K562 (cell line): ENCODE measurements around the gene PSD4. TPM values are rescaled to one million over a fixed set of nuclear protein-coding genes. Genes with fewer than 3 reads are reported as not detected.

ENCODE experiments used
- ATAC-seq: fragments of 200-7000 bp; cut with Tn5 transposase; 3 replicates; pipeline ENCODE4 v1.9.1; 2020; ENCODE audit warnings: moderate library complexity
- BruUV-seq: library from RNA; stranded (reverse); fragments of 400-500 nt; replicated peaks from 2 replicates; lab custom pipeline; 2021; lab: Mats Ljungman, UMichigan
- CTCF ChIA-PET: fragments of 300-600 bp; formaldehyde crosslinking; extraction: SDS; loops from one replicate; lab custom pipeline; 2021; ENCODE audit warnings: low intra/inter-chr PET ratio; lab: Yijun Ruan, JAX
- POLR2A ChIA-PET: fragments of 300-600, 350-650 bp; sonication (Branson Sonifier 250); formaldehyde crosslinking; extraction: SDS; loops from one replicate; lab custom pipeline; 2021; ENCODE audit warnings: antibody characterized with exemption, inconsistent platforms; lab: Yijun Ruan, JAX
- DNase-seq, 4 experiments: peaks; one replicate each; pipeline versions ENCODE4 v3.0.0 to v3.0.0-alpha.2; 2011 to 2018; ENCODE audit warnings: low spot score in 3 of 4, mixed read lengths in 3 of 4; ENCODE audit errors: extremely low read depth in 1 of 4
- FAIRE-seq: peaks from 2 replicates; lab custom pipeline; 2011; peaks lifted over from hg19 to GRCh38; lab: Jason Lieb, UNC
- H2AFZ ChIP-seq: 2 replicates; pipeline ENCODE4 v1.6.0; 2011; ENCODE audit warnings: low read depth, low read length, control low read depth, inconsistent platforms
- H3K27ac ChIP-seq: fragments of 200-600 bp; 3 replicates; pipeline ENCODE4 v1.8.0; 2011; ENCODE audit warnings: low read depth, mild to moderate bottlenecking, control low read depth, inconsistent platforms, low read length, moderate library complexity, mixed read lengths; ENCODE audit errors: extremely low read depth
- H3K27me3 ChIP-seq, 2 experiments: fragments of 300-600 bp in 1 of 2; 2 replicates in 1 of 2; 3 replicates in 1 of 2; pipeline versions ENCODE4 v1.6.0 to v1.8.0; 2011; ENCODE audit warnings: inconsistent platforms in 2 of 2, low read length in 2 of 2, mild to moderate bottlenecking in 1 of 2, mixed read lengths in 1 of 2, moderate library complexity in 1 of 2; ENCODE audit not compliant: control insufficient read depth in 2 of 2, insufficient read depth in 2 of 2
- H3K36me3 ChIP-seq: fragments of 300-600 bp; 3 replicates; pipeline ENCODE4 v1.8.0; 2011; ENCODE audit warnings: mild to moderate bottlenecking, low read length, inconsistent platforms; ENCODE audit not compliant: control insufficient read depth, insufficient read depth
- H3K4me1 ChIP-seq, 2 experiments: fragments of 200-600 bp in 1 of 2; replicated peaks in 1 of 2; 2 replicates in 1 of 2; 3 replicates in 1 of 2; pipeline versions ENCODE4 v1.5.1 to v1.8.0; 2011; ENCODE audit warnings: inconsistent platforms in 2 of 2, low read length in 2 of 2, mild to moderate bottlenecking in 1 of 2, mixed read lengths in 1 of 2, moderate library complexity in 1 of 2; ENCODE audit not compliant: control insufficient read depth in 2 of 2, insufficient read depth in 2 of 2
- H3K4me2 ChIP-seq: 2 replicates; pipeline ENCODE4 v1.6.1; 2011; ENCODE audit warnings: low read length, control low read depth, inconsistent platforms, mixed read lengths; ENCODE audit not compliant: insufficient read depth
- H3K4me3 ChIP-seq: fragments of 200-600 bp; sonication (generic), shearing (Covaris generic); 2 replicates; pipeline ENCODE4 v1.5.1; 2016; ENCODE audit warnings: control low read depth, inconsistent platforms
- H3K79me2 ChIP-seq: fragments of 200-600 bp; 3 replicates; pipeline ENCODE4 v1.8.0; 2011; ENCODE audit warnings: low read length, inconsistent platforms; ENCODE audit not compliant: control insufficient read depth, insufficient read depth
- H3K9ac ChIP-seq, 2 experiments: 2 replicates each; pipeline versions ENCODE4 v1.6.0 to v1.6.1; 2011; ENCODE audit warnings: low read depth in 2 of 2, low read length in 2 of 2, control low read depth in 1 of 2, inconsistent platforms in 1 of 2, mild to moderate bottlenecking in 1 of 2, mixed read lengths in 1 of 2; ENCODE audit not compliant: insufficient read depth in 1 of 2
- H3K9me1 ChIP-seq: one replicate; pipeline ENCODE4 v1.6.0; 2011; ENCODE audit warnings: inconsistent platforms, mild to moderate bottlenecking, low read length, moderate library complexity; ENCODE audit not compliant: control insufficient read depth, insufficient read depth
- H3K9me3 ChIP-seq: replicated peaks from 2 replicates; pipeline ENCODE4 v1.5.1; 2011; ENCODE audit warnings: low read depth, low read length, inconsistent platforms; ENCODE audit not compliant: control insufficient read depth, insufficient read depth
- H4K20me1 ChIP-seq: replicated peaks from 2 replicates; pipeline ENCODE4 v1.6.1; 2011; ENCODE audit warnings: low read length, inconsistent platforms, mixed read lengths; ENCODE audit not compliant: control insufficient read depth, insufficient read depth
- CHCHD3 ChIP-seq: fragments of 250-450 bp; sonication (Bioruptor Pico); IDR thresholded peaks from 2 replicates; pipeline ENCODE4 v2.1.2; 2022; ENCODE audit warnings: mild to moderate bottlenecking
- HOMEZ ChIP-seq: fragments of 250-450 bp; sonication (Bioruptor Pico); IDR thresholded peaks from 2 replicates; pipeline ENCODE4 v1.4.0; 2020; ENCODE audit warnings: mild to moderate bottlenecking, moderate library complexity
- KAT7 ChIP-seq: sonication (generic); formaldehyde crosslinking; IDR thresholded peaks from 2 replicates; pipeline ENCODE4 v1.8.0; 2022; ENCODE audit warnings: missing genetic modification reagents, mild to moderate bottlenecking, borderline replicate concordance
- KAT8 ChIP-seq: fragments of 450-650 bp; IDR thresholded peaks from 2 replicates; pipeline ENCODE4 v1.6.1; 2016; ENCODE audit warnings: low read depth, mild to moderate bottlenecking
- MCM5 ChIP-seq: fragments of 450-650 bp; IDR thresholded peaks from 2 replicates; pipeline ENCODE4 v1.6.1; 2016; ENCODE audit warnings: low read depth
- PREB ChIP-seq: sonication (generic); formaldehyde crosslinking; IDR thresholded peaks from 2 replicates; pipeline ENCODE4 v1.8.1; 2023; ENCODE audit warnings: mild to moderate bottlenecking, missing genetic modification reagents
- RBBP5 ChIP-seq: fragments of 200-600 bp; sonication (generic); IDR thresholded peaks from 2 replicates; pipeline ENCODE4 v1.6.1; 2012; ENCODE audit warnings: borderline replicate concordance, mild to moderate bottlenecking, low read length, control low read depth, inconsistent platforms; ENCODE audit not compliant: insufficient read depth, poor library complexity, severe bottlenecking
- SMAD2 ChIP-seq: fragments of 150-350 bp; IDR thresholded peaks from 2 replicates; pipeline ENCODE4 v1.6.1; 2014; ENCODE audit warnings: low read depth, mild to moderate bottlenecking, low read length
- TARDBP ChIP-seq: fragments of 450-650 bp; IDR thresholded peaks from 2 replicates; pipeline ENCODE4 v1.6.1; 2016
- ZFP1 ChIP-seq: fragments of 450-650 bp; formaldehyde crosslinking; IDR thresholded peaks from 2 replicates; pipeline ENCODE4 v1.4.0; 2020; ENCODE audit warnings: mild to moderate bottlenecking, mixed read lengths
- WGBS: fragments of 100-300 bp; shearing (Covaris generic); methylation state at CpG from one replicate; pipeline ENCODE4 v1.1.6; 2016; ENCODE audit warnings: low coverage, mixed read lengths; ENCODE audit not compliant: insufficient coverage; ENCODE audit errors: missing lambda C conversion rate; 5-methylcytosine and 5-hydroxymethylcytosine counted together
- in situ Hi-C: fragments of 300-500 bp; cut with MboI; formaldehyde crosslinking; loops from 4 replicates; pipeline ENCODE4 v1.15.0; 2018; ENCODE audit warnings: inconsistent platforms, mixed read lengths
- intact Hi-C: fragments of 100-400 bp; cut with micrococcal nuclease; formaldehyde crosslinking; loops from 2 replicates; pipeline ENCODE4 v1.14.2; 2022
- polyA plus RNA-seq, 8 experiments: library from polyadenylated mRNA; depleted of rRNA in 4 of 8; stranded (reverse) in 5 of 8; unstranded in 3 of 8; fragments of >200 nt; fragmentation: Nextera tagmentation in 2 of 8; fragmentation: Illumina TruSeq in 1 of 8; extraction: Ambion mirVana in 2 of 8; extraction: Trizol in 1 of 8; gene quantifications; 2 replicates each; pipeline versions ENCODE4 v1.2.1 to v1.2.3, GENCODE V29; 2011 to 2014; ENCODE audit warnings: inconsistent platforms in 1 of 8, missing spikeins in 1 of 8
- total RNA-seq, 7 experiments: library from RNA; depleted of rRNA in 6 of 7; stranded (reverse); fragments of >200 nt in 6 of 7; fragmentation: Illumina TruSeq in 2 of 7; extraction: Trizol in 2 of 7; gene quantifications; 2 replicates each; pipeline versions ENCODE4 v1.2.1 to v1.2.3, GENCODE V29; 2011 to 2021; ENCODE audit warnings: low replicate concordance in 1 of 7

Gene PSD4
- total and polyA plus RNA-seq, 9 of the 15 experiments (the other 6 are each of a cell fraction or from before 2014, with no cell fraction given): 0.46 to 54.0 (median 20.8) TPM

- CTCF ChIA-PET: no interaction called here
- DNase-seq: no peak
- WGBS: 36% methylated on average over 21 of the region's 26 CpGs
- in situ Hi-C loops (no loop called here), intact Hi-C loops (no loop called here)
- no peaks in the 10 kb centered on the region for H3K79me2 ChIP-seq
- H3K27me3 ChIP-seq: peaks cover 2 to 4% of the 10 kb centered on the region in 2 experiments; a peak in 3 of 5 replicates
- H3K4me1 ChIP-seq: peaks cover 3 to 4% of the 10 kb centered on the region in 2 experiments; a peak in 4 of 5 replicates
- no TSS peak for BruUV-seq
- H3K9me1 ChIP-seq: no peaks in the 10 kb centered on the region
- no peaks in the 10 kb centered on the region for H3K9me3 ChIP-seq
- TF ChIP-seq SMAD2 (no peak), ZFP1 (CRISPR knock-in tag) (no peak), KAT8 (no peak), KAT7 (no peak), CHCHD3 (CRISPR knock-in tag) (no peak), PREB (CRISPR knock-in tag) (no peak), RBBP5 (no peak), MCM5 (no peak), HOMEZ (CRISPR knock-in tag) (no peak), TARDBP (no peak)
- H3K9ac ChIP-seq: no peak overlapping the region
- H4K20me1 ChIP-seq: no peaks in the 10 kb centered on the region
- H3K36me3 ChIP-seq: no peaks in the 10 kb centered on the region
- FAIRE-seq: no peak
- no peak overlapping the region for H3K4me2 ChIP-seq
- POLR2A ChIA-PET: interaction anchor here (0.8 to 1.4 kb wide), 3 partner anchors 10 to 28 kb away, joined by 3 to 4 read pairs (median 3); no protein-coding TSS in a partner anchor
- no peak overlapping the region for H3K4me3 ChIP-seq
- no peak; the same call in 2 of the 3 replicates for ATAC-seq
- H3K27ac ChIP-seq: no peak overlapping the region
- H2AFZ ChIP-seq: peak overlapping the region; percentile 47; the same call in 1 of the 2 replicates
These were observed 38.7 kb downstream of the PSD4 start for GRCh38 chr2:113212245-113213060.
